ENCODE results near the gene CAMK4. TPM values are rescaled to one million over a fixed set of nuclear protein-coding genes. Genes with fewer than 3 reads are reported as not detected.

Gene CAMK4
- total RNA-seq, 4 donors from 2014 or later: 0.66 to 5.5 (median 2.8) TPM

DNA sequence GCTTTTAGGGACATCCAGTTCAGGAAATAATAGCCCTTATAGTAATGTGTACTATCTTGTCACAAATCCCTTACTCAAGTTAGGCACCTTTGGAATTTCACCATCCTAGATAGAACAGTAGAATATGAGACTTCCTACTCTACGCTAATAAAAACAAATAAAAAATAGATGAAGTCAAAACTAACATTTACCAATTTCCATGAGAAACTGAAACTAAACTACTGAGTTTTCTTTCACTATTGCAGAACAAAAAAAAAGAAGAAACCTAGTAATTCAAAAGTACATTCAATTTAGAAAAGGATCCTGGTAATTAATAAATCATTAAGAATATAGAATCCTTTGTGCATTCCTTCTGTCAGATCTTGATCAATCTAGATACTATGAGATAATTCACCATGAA is 274.2 kb downstream of the CAMK4 start:
- Histone ChIP-seq H3K4me1 (no peaks in the 10 kb centered on the region), H3K36me3 (peaks cover 0 to 11% (median 0%) of the 10 kb centered on the region in 3 donors), H3K27me3 (no peaks in the 10 kb centered on the region), H3K9me3 (no peaks in the 10 kb centered on the region), H3K4me3 (no peak overlapping the region), H3K27ac (no peak overlapping the region)
- 74 to 79% methylated on average over 1 of the region's 1 CpG for WGBS, 2 donors
- TF ChIP-seq, protein P1, sequence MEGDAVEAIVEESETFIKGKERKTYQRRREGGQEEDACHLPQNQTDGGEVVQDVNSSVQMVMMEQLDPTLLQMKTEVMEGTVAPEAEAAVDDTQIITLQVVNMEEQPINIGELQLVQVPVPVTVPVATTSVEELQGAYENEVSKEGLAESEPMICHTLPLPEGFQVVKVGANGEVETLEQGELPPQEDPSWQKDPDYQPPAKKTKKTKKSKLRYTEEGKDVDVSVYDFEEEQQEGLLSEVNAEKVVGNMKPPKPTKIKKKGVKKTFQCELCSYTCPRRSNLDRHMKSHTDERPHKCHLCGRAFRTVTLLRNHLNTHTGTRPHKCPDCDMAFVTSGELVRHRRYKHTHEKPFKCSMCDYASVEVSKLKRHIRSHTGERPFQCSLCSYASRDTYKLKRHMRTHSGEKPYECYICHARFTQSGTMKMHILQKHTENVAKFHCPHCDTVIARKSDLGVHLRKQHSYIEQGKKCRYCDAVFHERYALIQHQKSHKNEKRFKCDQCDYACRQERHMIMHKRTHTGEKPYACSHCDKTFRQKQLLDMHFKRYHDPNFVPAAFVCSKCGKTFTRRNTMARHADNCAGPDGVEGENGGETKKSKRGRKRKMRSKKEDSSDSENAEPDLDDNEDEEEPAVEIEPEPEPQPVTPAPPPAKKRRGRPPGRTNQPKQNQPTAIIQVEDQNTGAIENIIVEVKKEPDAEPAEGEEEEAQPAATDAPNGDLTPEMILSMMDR (IDR thresholded peaks at IDR 0.05): no peak
- TF ChIP-seq POLR2A (IDR thresholded peaks at IDR 0.05): no peak
- DNase-seq (ENCODE audit: low spot score in 2 of 2): no peak

DNA sequence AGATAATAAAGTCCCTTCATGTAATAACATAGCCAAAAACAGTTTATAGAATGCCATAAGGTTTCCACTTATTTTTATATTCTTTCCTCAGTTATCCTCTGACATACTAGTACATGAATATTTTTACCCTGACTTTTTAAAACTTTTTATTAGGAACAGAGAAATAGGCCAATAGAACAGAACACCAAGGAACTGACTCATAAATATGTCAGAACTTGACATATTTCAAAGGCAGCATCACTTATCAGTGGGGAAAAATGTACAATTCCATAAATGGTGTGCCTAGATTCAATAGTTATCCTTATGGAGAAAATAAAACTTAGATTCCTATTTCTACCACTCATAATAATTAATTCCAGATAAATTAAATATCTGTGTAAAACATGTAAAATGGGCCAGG is 278.8 kb downstream of the CAMK4 start:
- no peak overlapping the region for H3K27ac ChIP-seq
- H3K36me3 ChIP-seq: peaks cover 0 to 11% (median 0%) of the 10 kb centered on the region in 3 donors
- peaks cover 0 to 5% (median 0%) of the 10 kb centered on the region in 4 donors for H3K4me1 ChIP-seq
- no peak for TF ChIP-seq EP300 (IDR thresholded peaks at IDR 0.05)
- no peak for TF ChIP-seq POLR2A (IDR thresholded peaks at IDR 0.05)
- TF ChIP-seq, protein P1 (IDR thresholded peaks at IDR 0.05): no peak
- no peak overlapping the region for H3K4me3 ChIP-seq
- DNase-seq (ENCODE audit: low spot score in 2 of 2): no peak
- H3K27me3 ChIP-seq: no peaks in the 10 kb centered on the region
- H3K9me3 ChIP-seq: no peaks in the 10 kb centered on the region

DNA sequence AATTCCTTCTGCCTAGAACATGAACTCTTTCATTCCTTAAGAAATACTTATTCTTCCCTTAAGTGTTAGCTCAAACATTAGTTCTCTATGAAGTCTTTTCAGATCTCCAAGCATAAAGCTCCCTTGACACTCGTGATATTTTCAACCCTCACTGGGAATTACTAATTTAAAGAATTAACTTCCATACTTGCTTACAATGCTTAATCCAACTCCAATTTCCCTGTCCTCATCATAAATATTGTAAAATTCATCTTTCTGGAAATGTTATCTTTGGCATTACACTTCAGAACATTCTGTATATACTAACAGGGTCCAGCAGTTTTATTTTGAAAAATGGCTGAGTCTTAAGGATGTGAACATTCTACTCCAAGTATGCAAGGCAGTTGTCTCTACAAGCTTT is 280.9 kb downstream of the CAMK4 start:
- WGBS, 2 donors: 43 to 45% methylated on average over 1 of the region's 1 CpG
- H3K27me3 ChIP-seq: no peaks in the 10 kb centered on the region
- H3K4me3 ChIP-seq: no peak overlapping the region

DNA sequence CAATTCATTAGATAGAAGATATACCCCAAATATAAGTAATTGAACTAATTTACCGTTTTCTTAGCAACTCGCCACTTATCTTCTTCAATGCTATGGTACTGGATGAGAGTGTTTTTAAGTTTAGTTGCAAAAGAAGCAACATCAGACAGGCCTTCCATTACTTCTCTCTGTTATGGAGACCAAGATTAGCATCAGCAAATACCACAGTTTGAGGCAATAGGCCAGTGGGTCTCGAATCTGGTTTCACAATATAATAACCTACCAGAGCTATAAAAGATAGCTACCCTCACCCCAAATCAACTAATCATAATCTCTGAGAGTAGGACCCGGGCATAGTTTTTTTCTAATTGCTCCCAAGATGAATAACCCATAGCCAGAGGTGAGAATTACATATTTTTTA is 283.1 kb downstream of the CAMK4 start:
- WGBS, 2 donors: 94 to 95% methylated on average over 4 of the region's 4 CpGs
- no peak overlapping the region for H3K27ac ChIP-seq
- TF ChIP-seq EP300 (IDR thresholded peaks at IDR 0.05) (no peak), POLR2A (IDR thresholded peaks at IDR 0.05) (no peak)
- TF ChIP-seq, protein P1 (IDR thresholded peaks at IDR 0.05): no peak

More for the DNA sequence above, 280.9 kb downstream of the CAMK4 start:
- TF ChIP-seq, protein P1 (IDR thresholded peaks at IDR 0.05): no peak
- TF ChIP-seq EP300 (IDR thresholded peaks at IDR 0.05) (no peak), POLR2A (IDR thresholded peaks at IDR 0.05) (no peak)
- DNase-seq (ENCODE audit: low spot score in 2 of 2): no peak
- Histone ChIP-seq H3K36me3 (no peaks in the 10 kb centered on the region), H3K9me3 (no peaks in the 10 kb centered on the region), H3K4me1 (peaks cover 0 to 11% (median under 1%) of the 10 kb centered on the region in 4 donors), H3K27ac (peak overlapping the region in 1 of 4 donors; percentile 14)

DNA sequence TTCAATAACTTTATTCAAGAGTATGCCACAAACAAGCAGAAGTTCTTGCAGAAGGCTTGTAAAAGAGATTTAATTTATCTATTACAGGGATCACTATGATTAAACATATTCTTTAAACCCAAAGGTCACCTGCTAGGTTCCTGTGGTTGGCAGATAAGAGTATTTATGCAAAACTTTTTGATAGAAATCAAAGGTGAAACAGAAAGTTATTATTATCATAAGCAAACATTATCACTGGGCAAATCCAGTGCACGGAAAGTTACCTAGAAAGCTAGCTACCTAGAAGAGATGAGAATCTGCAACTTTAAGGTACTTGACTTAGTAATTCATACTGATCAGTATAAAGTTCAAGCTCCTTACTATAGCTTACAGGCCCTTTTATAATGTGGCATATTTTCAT is 284.9 kb downstream of the CAMK4 start:
- Histone ChIP-seq H3K27ac (no peak overlapping the region), H3K4me3 (no peak overlapping the region), H3K27me3 (no peaks in the 10 kb centered on the region), H3K4me1 (peaks cover 0 to 38% (median 1%) of the 10 kb centered on the region in 4 donors), H3K9me3 (no peaks in the 10 kb centered on the region), H3K36me3 (no peaks in the 10 kb centered on the region)
- WGBS, 2 donors: 84 to 87% methylated on average over 1 of the region's 1 CpG
- TF ChIP-seq EP300 (IDR thresholded peaks at IDR 0.05): no peak
- no peak for TF ChIP-seq POLR2A (IDR thresholded peaks at IDR 0.05)
- TF ChIP-seq, protein P1 (IDR thresholded peaks at IDR 0.05): no peak
- no peak for DNase-seq (ENCODE audit: low spot score in 2 of 2)

More for the DNA sequence above, 283.1 kb downstream of the CAMK4 start:
- DNase-seq (ENCODE audit: low spot score in 2 of 2): no peak
- Histone ChIP-seq H3K4me1 (peaks cover 0 to 27% (median 1%) of the 10 kb centered on the region in 4 donors), H3K4me3 (no peak overlapping the region), H3K36me3 (no peaks in the 10 kb centered on the region), H3K9me3 (no peaks in the 10 kb centered on the region), H3K27me3 (no peaks in the 10 kb centered on the region)

Data from tibial nerve (tissue), 4 donors.